Smooth muscle cell (in vitro differentiated cells): ENCODE data around the gene STK39. TPM values are rescaled to one million over a fixed set of nuclear protein-coding genes. Genes with fewer than 3 reads are reported as not detected.

ENCODE experiments used
- DNase-seq: peaks from one replicate; lab custom pipeline; 2025; ENCODE audit not compliant: unreplicated experiment; lab: John Stamatoyannopoulos, UW
- H2AFZ ChIP-seq: fragments of 200-600 bp; sonication (generic); 2 replicates; pipeline ENCODE4 v1.6.0; 2016; ENCODE audit warnings: antibody characterized with exemption, low read depth, mild to moderate bottlenecking
- H3F3A ChIP-seq: fragments of 200-600 bp; sonication (generic); 2 replicates; pipeline ENCODE4 v1.6.0; 2017; ENCODE audit warnings: antibody characterized with exemption, low read depth
- H3K27ac ChIP-seq: fragments of 200-600 bp; sonication (generic); 2 replicates; pipeline ENCODE4 v1.5.1; 2016; ENCODE audit warnings: low read depth, mild to moderate bottlenecking
- H3K27me3 ChIP-seq: fragments of 200-600 bp; sonication (generic); 2 replicates; pipeline ENCODE4 v1.6.1; 2016; ENCODE audit warnings: low read depth, mild to moderate bottlenecking
- H3K36me3 ChIP-seq: fragments of 200-600 bp; sonication (generic); 2 replicates; pipeline ENCODE4 v1.5.1; 2016; ENCODE audit warnings: low read depth
- H3K4me1 ChIP-seq: fragments of 200-600 bp; sonication (generic); 2 replicates; pipeline ENCODE4 v1.5.1; 2016; ENCODE audit warnings: low read depth
- H3K4me2 ChIP-seq: fragments of 200-600 bp; sonication (generic); 2 replicates; pipeline ENCODE4 v1.6.0; 2016; ENCODE audit warnings: mild to moderate bottlenecking
- H3K4me3 ChIP-seq: fragments of 200-600 bp; sonication (generic); 2 replicates; pipeline ENCODE4 v1.5.1; 2016; ENCODE audit warnings: mild to moderate bottlenecking
- H3K79me2 ChIP-seq: fragments of 200-600 bp; sonication (generic); 2 replicates; pipeline ENCODE4 v1.6.0; 2016; ENCODE audit warnings: low read depth, mild to moderate bottlenecking
- H3K9ac ChIP-seq: fragments of 200-600 bp; sonication (generic); 2 replicates; pipeline ENCODE4 v1.6.0; 2016; ENCODE audit warnings: low read depth
- H3K9me3 ChIP-seq: fragments of 200-600 bp; sonication (generic); replicated peaks from 2 replicates; pipeline ENCODE4 v1.5.1; 2016; ENCODE audit warnings: low read depth
- H4K20me1 ChIP-seq: fragments of 200-600 bp; sonication (generic); 2 replicates; pipeline ENCODE4 v1.6.0; 2016; ENCODE audit warnings: low read depth
- WGBS: methylation state at CpG from one replicate; pipeline ENCODE4 v1.1.7; 2016; ENCODE audit warnings: low lambda C conversion rate; 5-methylcytosine and 5-hydroxymethylcytosine counted together
- polyA plus RNA-seq: library from polyadenylated mRNA; unstranded; fragments of >200 nt; fragmentation: Nextera tagmentation; extraction: Ambion mirVana; gene quantifications from 2 replicates; pipeline ENCODE4 v1.2.1, GENCODE V29; 2016
- total RNA-seq: library from RNA; depleted of rRNA; stranded (reverse); fragments of >200 nt; gene quantifications from 2 replicates; pipeline ENCODE4 v1.2.3, GENCODE V29; 2014
- TF ChIP-seq, protein P1 (sequence below): fragments of 200-600 bp; sonication (generic); IDR thresholded peaks from 2 replicates; pipeline ENCODE4 v1.5.1; 2017; ENCODE audit warnings: borderline replicate concordance, mild to moderate bottlenecking, antibody characterized with exemption; ENCODE audit not compliant: insufficient read depth, poor library complexity, severe bottlenecking

Gene STK39
- total and polyA plus RNA-seq, 2 experiments from 2014 or later: 21.1 to 37.8 TPM

DNA sequence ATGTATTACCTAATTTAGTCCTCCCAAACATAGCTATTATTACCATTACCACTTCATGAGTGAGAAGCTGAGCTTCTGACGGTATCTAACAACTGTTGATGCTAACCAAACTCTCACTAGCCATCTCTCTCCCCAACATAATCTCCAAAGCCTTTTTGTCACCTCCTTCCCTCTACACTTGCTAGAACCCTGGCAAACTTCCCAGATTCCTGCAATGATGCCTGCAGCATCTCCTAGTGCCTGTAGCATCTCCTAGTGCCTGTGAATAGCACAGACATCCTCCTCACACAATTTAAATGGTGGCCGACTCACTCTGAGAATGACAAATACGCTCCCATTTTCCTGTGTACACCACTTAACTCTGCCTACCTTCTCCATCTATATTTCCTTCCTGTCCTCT, 126.7 kb downstream of the STK39 start:
- Histone ChIP-seq H3K36me3 (peaks cover 6% of the 10 kb centered on the region), H4K20me1 (peaks cover 25% of the 10 kb centered on the region), H3K79me2 (no peaks in the 10 kb centered on the region), H3K27ac (no peak overlapping the region), H3K9ac (no peak overlapping the region), H3K4me3 (no peak overlapping the region), H3K9me3 (no peaks in the 10 kb centered on the region), H3K27me3 (no peaks in the 10 kb centered on the region), H3F3A (peaks cover 8% of the 10 kb centered on the region), H3K4me2 (no peak overlapping the region), H2AFZ (no peak overlapping the region), H3K4me1 (peaks cover 13% of the 10 kb centered on the region)
- 95% methylated on average over 3 of the region's 3 CpGs for WGBS
- no peak for DNase-seq
- TF ChIP-seq, protein P1, sequence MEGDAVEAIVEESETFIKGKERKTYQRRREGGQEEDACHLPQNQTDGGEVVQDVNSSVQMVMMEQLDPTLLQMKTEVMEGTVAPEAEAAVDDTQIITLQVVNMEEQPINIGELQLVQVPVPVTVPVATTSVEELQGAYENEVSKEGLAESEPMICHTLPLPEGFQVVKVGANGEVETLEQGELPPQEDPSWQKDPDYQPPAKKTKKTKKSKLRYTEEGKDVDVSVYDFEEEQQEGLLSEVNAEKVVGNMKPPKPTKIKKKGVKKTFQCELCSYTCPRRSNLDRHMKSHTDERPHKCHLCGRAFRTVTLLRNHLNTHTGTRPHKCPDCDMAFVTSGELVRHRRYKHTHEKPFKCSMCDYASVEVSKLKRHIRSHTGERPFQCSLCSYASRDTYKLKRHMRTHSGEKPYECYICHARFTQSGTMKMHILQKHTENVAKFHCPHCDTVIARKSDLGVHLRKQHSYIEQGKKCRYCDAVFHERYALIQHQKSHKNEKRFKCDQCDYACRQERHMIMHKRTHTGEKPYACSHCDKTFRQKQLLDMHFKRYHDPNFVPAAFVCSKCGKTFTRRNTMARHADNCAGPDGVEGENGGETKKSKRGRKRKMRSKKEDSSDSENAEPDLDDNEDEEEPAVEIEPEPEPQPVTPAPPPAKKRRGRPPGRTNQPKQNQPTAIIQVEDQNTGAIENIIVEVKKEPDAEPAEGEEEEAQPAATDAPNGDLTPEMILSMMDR: no peak

DNA sequence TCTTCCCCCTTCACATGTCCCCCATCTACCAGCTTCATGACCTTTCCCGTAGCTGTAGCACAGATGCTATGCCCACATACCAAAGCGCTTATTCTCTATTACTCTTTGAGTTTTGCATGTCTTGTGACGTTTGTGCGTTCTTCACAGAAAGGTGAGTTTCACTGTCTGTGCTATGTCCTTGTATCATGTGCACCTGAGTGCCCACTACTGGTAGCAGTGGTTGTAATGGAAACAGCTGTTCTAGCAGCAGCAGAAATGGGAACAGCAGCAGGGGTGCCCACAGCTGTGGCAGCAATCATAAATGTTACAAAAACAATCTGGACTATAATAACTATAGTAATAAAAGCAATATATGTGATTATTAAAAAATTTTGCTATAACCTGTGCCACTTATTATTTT, 127.1 kb downstream of the STK39 start:
- Histone ChIP-seq H3K79me2 (no peaks in the 10 kb centered on the region), H3K4me1 (peaks cover 13% of the 10 kb centered on the region), H3K27ac (no peak overlapping the region), H3K4me2 (no peak overlapping the region), H3K9me3 (no peaks in the 10 kb centered on the region), H3K36me3 (peaks cover 6% of the 10 kb centered on the region), H3F3A (peaks cover 8% of the 10 kb centered on the region), H3K9ac (no peak overlapping the region), H3K4me3 (no peak overlapping the region), H3K27me3 (no peaks in the 10 kb centered on the region), H4K20me1 (peaks cover 27% of the 10 kb centered on the region), H2AFZ (no peak overlapping the region)
- 94% methylated on average over 4 of the region's 4 CpGs for WGBS
- DNase-seq: no peak
- TF ChIP-seq, protein P1: no peak

DNA sequence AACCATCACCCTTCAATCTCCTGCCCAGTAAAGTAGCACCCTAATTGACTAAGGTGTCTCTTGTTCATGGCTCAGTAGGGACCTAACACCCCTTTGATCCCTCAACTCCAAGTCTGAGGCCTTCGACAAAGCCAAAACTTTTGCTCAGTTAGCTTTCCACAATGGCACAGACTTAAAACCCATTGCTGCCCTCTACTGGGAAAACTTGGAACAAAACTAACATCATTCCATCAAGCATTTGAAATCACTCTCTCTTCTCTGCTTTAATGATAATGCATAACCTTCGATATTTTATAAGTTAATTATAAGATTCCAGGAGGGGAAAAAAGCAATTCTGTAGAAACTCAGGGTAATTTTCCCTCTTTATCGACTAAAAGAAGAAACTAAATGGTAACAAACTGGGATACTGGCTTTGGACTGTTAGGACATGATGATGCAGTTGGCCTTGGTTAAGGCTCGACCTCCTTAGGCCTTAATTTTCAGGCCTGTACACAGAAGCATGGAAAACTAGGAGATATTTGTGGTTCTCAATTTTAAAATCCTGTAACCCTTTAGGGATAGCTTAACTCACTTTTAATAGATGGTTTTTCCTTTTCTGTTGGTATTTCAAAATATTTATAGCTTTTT, 127.8 kb downstream of the STK39 start:
- WGBS: 36% methylated on average over 4 of the region's 4 CpGs
- H3K79me2 ChIP-seq: no peaks in the 10 kb centered on the region
- H3K27me3 ChIP-seq: no peaks in the 10 kb centered on the region
- peaks cover 27% of the 10 kb centered on the region for H4K20me1 ChIP-seq
- no peak overlapping the region for H3K4me3 ChIP-seq
- H3K36me3 ChIP-seq: peaks cover 6% of the 10 kb centered on the region
- no peak overlapping the region for H3K4me2 ChIP-seq
- no peak for DNase-seq
- H3K9ac ChIP-seq: no peak overlapping the region
- TF ChIP-seq, protein P1: peak; percentile 62
- no peak overlapping the region for H3K27ac ChIP-seq
- no peaks in the 10 kb centered on the region for H3K9me3 ChIP-seq
- H3F3A ChIP-seq: peaks cover 8% of the 10 kb centered on the region
- peaks cover 13% of the 10 kb centered on the region for H3K4me1 ChIP-seq
- H2AFZ ChIP-seq: no peak overlapping the region
